ENCODE measurements around the gene POLR2A.

The POLR2A gene

GRCh38 chr17:7484067-7484918, at the start of gene POLR2A:
TSS of gene POLR2A (plus strand) at chr17:7484366.
- peak; percentile 98 for DNase-seq (ENCODE audit: low read depth)

- no peak for DNase-seq (ENCODE audit: low read depth)
These were observed 48.2 kb upstream of the POLR2A start for GRCh38 chr17:7435676-7436555.

GRCh38 chr17:7436556-7437368, 47.4 kb upstream of the POLR2A start:
- DNase-seq (ENCODE audit: low read depth): peak; percentile 72

GRCh38 chr17:7437369-7437863, 46.8 kb upstream of the POLR2A start:
- DNase-seq (ENCODE audit: low read depth): no peak

GRCh38 chr17:7437950-7438614, 46.1 kb upstream of the POLR2A start:
- DNase-seq (ENCODE audit: low read depth): no peak

- no peak for DNase-seq (ENCODE audit: low read depth)
These were observed 45.3 kb upstream of the POLR2A start for GRCh38 chr17:7438656-7439460.

- DNase-seq (ENCODE audit: low read depth): no peak
These were observed 44.6 kb upstream of the POLR2A start, which contains the start of gene FGF11 for GRCh38 chr17:7439462-7440112. TSS of gene FGF11 (plus strand) at chr17:7439512. CDS start at chr17:7439621, 109 bp downstream.

GRCh38 chr17:7440113-7440833, 43.9 kb upstream of the POLR2A start:
- DNase-seq (ENCODE audit: low read depth): no peak

- peak; percentile 71 for DNase-seq (ENCODE audit: low read depth)
These were observed 43.4 kb upstream of the POLR2A start for GRCh38 chr17:7440834-7441195.

- DNase-seq (ENCODE audit: low read depth): no peak
These were observed 42.9 kb upstream of the POLR2A start for GRCh38 chr17:7441266-7441665.

GRCh38 chr17:7442142-7442541, 42.0 kb upstream of the POLR2A start:
- DNase-seq (ENCODE audit: low read depth): no peak

GRCh38 chr17:7443499-7444485, 40.4 kb upstream of the POLR2A start:
- peak; percentile 70 for DNase-seq (ENCODE audit: low read depth)

GRCh38 chr17:7444682-7445618, 39.2 kb upstream of the POLR2A start, which contains the start of gene CHRNB1:
TSS of gene CHRNB1 (plus strand) at chr17:7445061. CDS start at chr17:7445128, 67 bp downstream.
- DNase-seq (ENCODE audit: low read depth): no peak

- no peak for DNase-seq (ENCODE audit: low read depth)
These were observed 38.6 kb upstream of the POLR2A start for GRCh38 chr17:7445619-7445968.

GRCh38 chr17:7448461-7448860, 35.7 kb upstream of the POLR2A start:
- no peak for DNase-seq (ENCODE audit: low read depth)

GRCh38 chr17:7459961-7460545, 24.1 kb upstream of the POLR2A start:
- no peak for DNase-seq (ENCODE audit: low read depth)
